DND-41 (cell line): ENCODE measurements around the gene FAM110A.

Experiments
- ATAC-seq: fragments of 200-7000 bp; cut with Tn5 transposase; 3 replicates; pipeline ENCODE4 v1.9.1; 2021; ENCODE audit warnings: low read depth; ENCODE audit not compliant: insufficient read depth
- DNase-seq: peaks from one replicate; pipeline ENCODE4 v3.0.0-alpha.2; 2020
- H2AFZ ChIP-seq: 2 replicates; pipeline ENCODE4 v1.6.0; 2012; ENCODE audit warnings: low read depth, low read length
- H3K27ac ChIP-seq: 2 replicates; pipeline ENCODE4 v1.5.1; 2012; ENCODE audit warnings: low read length, inconsistent platforms
- H3K27me3 ChIP-seq: fragments of 200-600 bp; sonication (generic); 2 replicates; pipeline ENCODE4 v1.6.0; 2012; ENCODE audit warnings: low read length, mild to moderate bottlenecking, inconsistent platforms; ENCODE audit not compliant: insufficient read depth, poor library complexity
- H3K36me3 ChIP-seq: 2 replicates; pipeline ENCODE4 v1.5.1; 2012; ENCODE audit warnings: low read length, inconsistent platforms; ENCODE audit not compliant: insufficient read depth
- H3K4me1 ChIP-seq: 2 replicates; pipeline ENCODE4 v1.5.1; 2012; ENCODE audit warnings: mild to moderate bottlenecking, low read length; ENCODE audit not compliant: insufficient read depth
- H3K4me2 ChIP-seq: 2 replicates; pipeline ENCODE4 v1.6.0; 2012; ENCODE audit warnings: mild to moderate bottlenecking, moderate library complexity, low read length, inconsistent platforms; ENCODE audit not compliant: insufficient read depth
- H3K4me3 ChIP-seq, 2 experiments: fragments of 200-600 bp in 1 of 2; shearing (Covaris generic) in 1 of 2; 2 replicates each; pipeline ENCODE4 v1.5.1; 2012 to 2016; ENCODE audit warnings: inconsistent platforms in 2 of 2, low read length in 2 of 2, mild to moderate bottlenecking in 2 of 2, low read depth in 1 of 2, moderate library complexity in 1 of 2
- H3K79me2 ChIP-seq: 2 replicates; pipeline ENCODE4 v1.6.0; 2012; ENCODE audit warnings: low read length, inconsistent platforms; ENCODE audit not compliant: insufficient read depth
- H3K9ac ChIP-seq: 2 replicates; pipeline ENCODE4 v1.6.0; 2012; ENCODE audit warnings: low read depth, mild to moderate bottlenecking, inconsistent platforms, low read length, moderate library complexity
- H3K9me3 ChIP-seq: 2 replicates; pipeline ENCODE4 v1.5.1; 2012; ENCODE audit warnings: low read length, moderate library complexity, mild to moderate bottlenecking, inconsistent platforms; ENCODE audit not compliant: insufficient read depth, severe bottlenecking
- H4K20me1 ChIP-seq: 2 replicates; pipeline ENCODE4 v1.6.0; 2012; ENCODE audit warnings: low read length; ENCODE audit not compliant: insufficient read depth
- CTCF ChIP-seq: IDR thresholded peaks from 2 replicates; pipeline ENCODE4 v1.5.1; 2012; ENCODE audit warnings: borderline replicate concordance, low read length, moderate library complexity, mild to moderate bottlenecking; ENCODE audit not compliant: poor library complexity, severe bottlenecking; ENCODE audit errors: extremely low read depth
- EZH2 ChIP-seq: IDR thresholded peaks from 3 replicates; pipeline ENCODE4 v1.6.1; 2012; ENCODE audit warnings: borderline replicate concordance, low read depth, mild to moderate bottlenecking, moderate library complexity, low read length, inconsistent platforms; ENCODE audit not compliant: severe bottlenecking

The FAM110A gene

GRCh38 chr20:818001-818664 lies 15.4 kb upstream of the FAM110A start:
- Histone ChIP-seq H3K4me3 (no peak overlapping the region), H3K36me3 (no peaks in the 10 kb centered on the region), H3K27ac (no peak overlapping the region), H3K9me3 (no peaks in the 10 kb centered on the region), H3K27me3 (no peaks in the 10 kb centered on the region), H3K9ac (no peak overlapping the region), H3K4me1 (no peaks in the 10 kb centered on the region), H2AFZ (no peak overlapping the region), H4K20me1 (no peaks in the 10 kb centered on the region), H3K4me2 (no peak overlapping the region), H3K79me2 (no peaks in the 10 kb centered on the region)
- no peak for DNase-seq
- TF ChIP-seq EZH2, result no peak
- no peak for TF ChIP-seq CTCF
- no peak for ATAC-seq

GRCh38 chr20:819680-820322 lies 13.7 kb upstream of the FAM110A start:
- no peak overlapping the region for H2AFZ ChIP-seq
- no peaks in the 10 kb centered on the region for H3K4me1 ChIP-seq
- H4K20me1 ChIP-seq, result no peaks in the 10 kb centered on the region
- no peak overlapping the region for H3K9ac ChIP-seq
- DNase-seq (no peak), ATAC-seq (no peak)
- no peak overlapping the region for H3K4me3 ChIP-seq
- no peaks in the 10 kb centered on the region for H3K9me3 ChIP-seq
- no peaks in the 10 kb centered on the region for H3K79me2 ChIP-seq
- H3K4me2 ChIP-seq, result no peak overlapping the region
- no peaks in the 10 kb centered on the region for H3K27me3 ChIP-seq
- no peaks in the 10 kb centered on the region for H3K36me3 ChIP-seq
- no peak for TF ChIP-seq CTCF
- TF ChIP-seq EZH2, result no peak
- no peak overlapping the region for H3K27ac ChIP-seq

GRCh38 chr20:820323-820953 lies 13.1 kb upstream of the FAM110A start:
- ATAC-seq (no peak), DNase-seq (no peak)
- TF ChIP-seq EZH2 (no peak), CTCF (no peak)
- Histone ChIP-seq H3K79me2 (no peaks in the 10 kb centered on the region), H3K36me3 (no peaks in the 10 kb centered on the region), H3K4me3 (no peak overlapping the region), H3K27ac (no peak overlapping the region), H3K9ac (no peak overlapping the region), H3K27me3 (no peaks in the 10 kb centered on the region), H3K9me3 (no peaks in the 10 kb centered on the region), H2AFZ (no peak overlapping the region), H4K20me1 (no peaks in the 10 kb centered on the region), H3K4me1 (no peaks in the 10 kb centered on the region), H3K4me2 (no peak overlapping the region)
